PC-3 (cell line): ENCODE data around the gene FAM163B. TPM values are rescaled to one million over a fixed set of nuclear protein-coding genes. Genes with fewer than 3 reads are reported as not detected.

Source experiments
- ATAC-seq: fragments of 200-7000 bp; cut with Tn5 transposase; 2 replicates; pipeline ENCODE4 v1.9.1; 2020; ENCODE audit warnings: mild to moderate bottlenecking, moderate library complexity
- BruUV-seq: library from RNA; stranded (reverse); fragments of 400-500 nt; replicated peaks from 2 replicates; lab custom pipeline; 2021; lab: Mats Ljungman, UMichigan
- CTCF ChIA-PET: fragments of 300-600 bp; sonication (Branson Sonifier 250); formaldehyde crosslinking; loops from one replicate; lab custom pipeline; 2022; ENCODE audit warnings: antibody characterized with exemption; lab: Charles Lee
- POLR2A ChIA-PET: fragments of 300-600 bp; sonication (Branson Sonifier 250); formaldehyde crosslinking; loops from one replicate; lab custom pipeline; 2022; ENCODE audit warnings: antibody characterized with exemption; ENCODE audit not compliant: unreplicated experiment; lab: Charles Lee
- DNase-seq: peaks from one replicate; pipeline ENCODE4 v3.0.0-alpha.2; 2015
- H2AFZ ChIP-seq: fragments of 300-600 bp; sonication (generic); 2 replicates; pipeline ENCODE4 v1.6.0; 2016; ENCODE audit warnings: antibody characterized with exemption, low read length
- H3F3A ChIP-seq: fragments of 300-600 bp; sonication (generic); one replicate; pipeline ENCODE4 v1.6.0; 2017; ENCODE audit warnings: antibody characterized with exemption, low read length, control low read depth, mild to moderate bottlenecking; ENCODE audit not compliant: unreplicated experiment
- H3K27ac ChIP-seq: fragments of 300-600 bp; sonication (generic); 2 replicates; pipeline ENCODE4 v1.5.1; 2016; ENCODE audit warnings: mild to moderate bottlenecking, low read length
- H3K27me3 ChIP-seq: fragments of 300-600 bp; sonication (generic); 2 replicates; pipeline ENCODE4 v1.6.1; 2016; ENCODE audit warnings: low read length, mixed read lengths
- H3K36me3 ChIP-seq: fragments of 300-600 bp; sonication (generic); 2 replicates; pipeline ENCODE4 v1.6.1; 2016; ENCODE audit warnings: low read depth, mixed run types, low read length, mixed read lengths
- H3K4me1 ChIP-seq: fragments of 300-600 bp; sonication (generic); 2 replicates; pipeline ENCODE4 v1.5.1; 2016; ENCODE audit warnings: low read length; ENCODE audit not compliant: insufficient read depth
- H3K4me2 ChIP-seq: fragments of 300-600 bp; sonication (generic); 2 replicates; pipeline ENCODE4 v1.6.0; 2016; ENCODE audit warnings: low read length
- H3K4me3 ChIP-seq: fragments of 300-600 bp; sonication (generic); 2 replicates; pipeline ENCODE4 v1.5.1; 2016; ENCODE audit warnings: mild to moderate bottlenecking, low read length, mixed read lengths
- H3K79me2 ChIP-seq: fragments of 300-600 bp; sonication (generic); 2 replicates; pipeline ENCODE4 v1.6.1; 2017; ENCODE audit warnings: low read length, mixed read lengths
- H3K9ac ChIP-seq: fragments of 300-600 bp; sonication (generic); 2 replicates; pipeline ENCODE4 v1.6.0; 2016; ENCODE audit warnings: mild to moderate bottlenecking, low read length
- H3K9me2 ChIP-seq: fragments of 300-600 bp; sonication (generic); replicated peaks from 2 replicates; pipeline ENCODE4 v1.6.1; 2016; ENCODE audit warnings: mixed run types, low read length, mixed read lengths
- H3K9me3 ChIP-seq: fragments of 300-600 bp; sonication (generic); 2 replicates; pipeline ENCODE4 v1.6.1; 2016; ENCODE audit warnings: low read length, mixed read lengths
- H4K20me1 ChIP-seq: fragments of 300-600 bp; sonication (generic); 2 replicates; pipeline ENCODE4 v1.6.1; 2016; ENCODE audit warnings: low read length, mixed read lengths
- CTCF ChIP-seq: fragments of 300-600 bp; sonication (generic); conservative IDR thresholded peaks from 2 replicates; pipeline ENCODE4 v1.5.1; 2017; ENCODE audit warnings: antibody characterized with exemption, low read depth, mild to moderate bottlenecking, low read length
- EZH2 ChIP-seq: fragments of 300-600 bp; sonication (generic); IDR thresholded peaks from one replicate; pipeline ENCODE4 v1.6.1; 2017; ENCODE audit warnings: antibody characterized with exemption, mild to moderate bottlenecking, low read length; ENCODE audit not compliant: unreplicated experiment
- EZH2phosphoT487 ChIP-seq: fragments of 300-600 bp; sonication (generic); IDR thresholded peaks from 2 replicates; pipeline ENCODE4 v1.6.1; 2018; ENCODE audit warnings: mild to moderate bottlenecking, antibody characterized with exemption, low read length, borderline replicate concordance
- intact Hi-C: fragments of 100-400 bp; cut with micrococcal nuclease; formaldehyde crosslinking; loops from 2 replicates; pipeline ENCODE4 v1.9.0; 2023
- total RNA-seq: library from RNA; depleted of rRNA; stranded (reverse); fragments of >200 nt; gene quantifications from 2 replicates; pipeline ENCODE4 v1.2.3, GENCODE V29; 2014

The FAM163B gene
- total RNA-seq, 1 experiment from 2014 or later: not detected

GRCh38 chr9:133557581-133557980 lies 51.6 kb downstream of the FAM163B start:
- Histone ChIP-seq H3K79me2 (no peaks in the 10 kb centered on the region), H3K27ac (no peak overlapping the region), H3K27me3 (no peaks in the 10 kb centered on the region), H3K9me3 (no peaks in the 10 kb centered on the region), H3F3A (no peaks in the 10 kb centered on the region), H2AFZ (no peak overlapping the region), H3K4me2 (no peak overlapping the region), H3K9ac (no peak overlapping the region), H3K36me3 (no peaks in the 10 kb centered on the region), H4K20me1 (no peaks in the 10 kb centered on the region), H3K4me3 (no peak overlapping the region), H3K4me1 (peaks cover 5% of the 10 kb centered on the region), H3K9me2 (no peaks in the 10 kb centered on the region)
- ATAC-seq: no peak
- ChIA-PET CTCF (no interaction called here), POLR2A (interaction anchor here (0.6 kb wide), 1 partner anchor 438 kb away, joined by 3 read pairs; no protein-coding TSS in a partner anchor)
- no peak for DNase-seq
- intact Hi-C loops: no loop called here
- BruUV-seq: no TSS peak
- no peak for TF ChIP-seq EZH2phosphoT487
- no peak for TF ChIP-seq CTCF
- TF ChIP-seq EZH2: no peak

DNA sequence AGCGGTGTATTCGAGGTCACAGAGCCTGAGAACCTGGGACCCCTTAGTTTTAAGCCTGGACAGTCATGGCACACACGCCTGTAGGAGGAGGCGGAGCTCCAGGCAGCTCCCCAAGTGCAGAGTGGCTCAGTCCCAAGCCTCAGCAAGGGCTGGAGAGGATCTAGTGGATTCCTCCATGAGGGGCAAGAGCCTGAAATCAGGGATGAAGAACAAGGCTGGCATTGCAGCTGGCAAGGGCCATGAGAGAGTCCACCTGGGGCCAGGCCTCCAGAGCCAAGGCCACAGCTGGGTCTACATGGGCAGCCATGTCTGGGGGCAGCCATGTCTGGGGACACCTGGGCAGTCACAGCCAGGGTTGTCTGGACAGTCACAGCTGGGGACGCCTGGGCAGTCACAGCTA lies 52.8 kb downstream of the FAM163B start:
- no peaks in the 10 kb centered on the region for H3K79me2 ChIP-seq
- peaks cover 5% of the 10 kb centered on the region for H3K4me1 ChIP-seq
- H4K20me1 ChIP-seq: no peaks in the 10 kb centered on the region
- no peak for ATAC-seq
- no peak for DNase-seq
- H3F3A ChIP-seq: no peaks in the 10 kb centered on the region
- H3K9me2 ChIP-seq: no peaks in the 10 kb centered on the region
- H3K27ac ChIP-seq: no peak overlapping the region
- H2AFZ ChIP-seq: no peak overlapping the region
- ChIA-PET CTCF (no interaction called here), POLR2A (no interaction called here)
- TF ChIP-seq CTCF: no peak
- H3K4me3 ChIP-seq: no peak overlapping the region
- H3K36me3 ChIP-seq: no peaks in the 10 kb centered on the region
- H3K4me2 ChIP-seq: no peak overlapping the region
- H3K27me3 ChIP-seq: no peaks in the 10 kb centered on the region
- no TSS peak for BruUV-seq
- intact Hi-C loops: no loop called here
- no peaks in the 10 kb centered on the region for H3K9me3 ChIP-seq
- no peak overlapping the region for H3K9ac ChIP-seq

- Histone ChIP-seq H3K27ac (no peak overlapping the region), H3K36me3 (no peaks in the 10 kb centered on the region), H3K9me2 (no peaks in the 10 kb centered on the region), H3K9ac (no peak overlapping the region), H3K4me3 (no peak overlapping the region), H3K27me3 (no peaks in the 10 kb centered on the region), H3K4me1 (peaks cover 5% of the 10 kb centered on the region), H3F3A (no peaks in the 10 kb centered on the region), H2AFZ (no peak overlapping the region), H4K20me1 (no peaks in the 10 kb centered on the region), H3K4me2 (no peak overlapping the region), H3K79me2 (no peaks in the 10 kb centered on the region), H3K9me3 (no peaks in the 10 kb centered on the region)
- intact Hi-C loops: no loop called here
- no peak for ATAC-seq
- no TSS peak for BruUV-seq
- POLR2A ChIA-PET: no interaction called here
- no peak for DNase-seq
- CTCF ChIA-PET: no interaction called here
- no peak for TF ChIP-seq EZH2
- no peak for TF ChIP-seq EZH2phosphoT487
- no peak for TF ChIP-seq CTCF
Observed at GRCh38 chr9:133554729-133555128, 54.5 kb downstream of the FAM163B start.
